Left renal pelvis (tissue), 4 donors: ENCODE results near the gene TCF25. TPM values are rescaled to one million over a fixed set of nuclear protein-coding genes. Genes with fewer than 3 reads are reported as not detected.

Experiments used
- polyA plus RNA-seq, 4 donors: library from polyadenylated mRNA; unstranded; fragments of 120-200 nt; gene quantifications; one replicate each; pipeline ENCODE4 v1.2.1, GENCODE V29; 2013; ENCODE audit not compliant: insufficient read length in 4 of 4

The TCF25 gene
- polyA plus RNA-seq, 4 donors, result 94.8 to 165 (median 129) TPM

Other genes with a start within 250 kb of the TCF25 start
- gene CHMP1A, start 215.9 kb upstream of the TCF25 start, polyA plus RNA-seq, result 10 to 100 TPM; 57.1 to 76.8 (median 64.8) TPM
- gene SPATA33, start 215.8 kb upstream of the TCF25 start, polyA plus RNA-seq, result 10 to 100 TPM in 3 of 4 donors, 1 to 10 TPM in 1; 7.6 to 16.4 (median 15.2) TPM
- 100 to 1,000 TPM in 2 of 4 donors, 10 to 100 TPM in 2; 71.0 to 160 (median 89.9) TPM for gene CDK10, start 186.9 kb upstream of the TCF25 start, polyA plus RNA-seq
- 1 to 10 TPM; 2.8 to 8.1 (median 5.4) TPM for gene SPATA2L, start 171.9 kb upstream of the TCF25 start, polyA plus RNA-seq
- gene VPS9D1, start 152.7 kb upstream of the TCF25 start, polyA plus RNA-seq, result 10 to 100 TPM; 10.8 to 17.3 (median 12.2) TPM
- 10 to 100 TPM; 23.6 to 35.4 (median 30.4) TPM for gene ZNF276, start 152.1 kb upstream of the TCF25 start, polyA plus RNA-seq
- gene FANCA, start 56.9 kb upstream of the TCF25 start, polyA plus RNA-seq, result 10 to 100 TPM; 16.6 to 43.1 (median 27.5) TPM
- 10 to 100 TPM in 2 of 4 donors, 1 to 10 TPM in 2; 5.2 to 25.6 (median 9.2) TPM for gene SPIRE2, start 45.1 kb upstream of the TCF25 start, polyA plus RNA-seq
- gene MC1R, start 45.3 kb downstream of the TCF25 start, polyA plus RNA-seq, result 1 to 10 TPM; 2.2 to 8.6 (median 3.0) TPM
- 10 to 100 TPM in 3 of 4 donors, 1 to 10 TPM in 1; 9.0 to 20.2 (median 12.6) TPM for gene TUBB3, start 49.8 kb downstream of the TCF25 start, polyA plus RNA-seq
- 10 to 100 TPM; 34.6 to 54.4 (median 38.4) TPM for gene DEF8, start 75.2 kb downstream of the TCF25 start, polyA plus RNA-seq
- gene DBNDD1, start 145.9 kb downstream of the TCF25 start, polyA plus RNA-seq, result 10 to 100 TPM in 3 of 4 donors, 1 to 10 TPM in 1; 2.7 to 14.4 (median 12.6) TPM
- gene PRDM7, start 203.7 kb downstream of the TCF25 start, polyA plus RNA-seq, result 1 to 10 TPM in 1 of 4 donors, under 1 TPM in 3; 0.13 to 1.2 (median 0.38) TPM